Nucleus accumbens (tissue), 56 donors: ENCODE data around the gene MECP2.

Source experiments
- DNase-seq, 56 donors: peaks; one replicate each; lab custom pipeline; 2025; lab: John Stamatoyannopoulos, UW

MECP2 gene

DNA sequence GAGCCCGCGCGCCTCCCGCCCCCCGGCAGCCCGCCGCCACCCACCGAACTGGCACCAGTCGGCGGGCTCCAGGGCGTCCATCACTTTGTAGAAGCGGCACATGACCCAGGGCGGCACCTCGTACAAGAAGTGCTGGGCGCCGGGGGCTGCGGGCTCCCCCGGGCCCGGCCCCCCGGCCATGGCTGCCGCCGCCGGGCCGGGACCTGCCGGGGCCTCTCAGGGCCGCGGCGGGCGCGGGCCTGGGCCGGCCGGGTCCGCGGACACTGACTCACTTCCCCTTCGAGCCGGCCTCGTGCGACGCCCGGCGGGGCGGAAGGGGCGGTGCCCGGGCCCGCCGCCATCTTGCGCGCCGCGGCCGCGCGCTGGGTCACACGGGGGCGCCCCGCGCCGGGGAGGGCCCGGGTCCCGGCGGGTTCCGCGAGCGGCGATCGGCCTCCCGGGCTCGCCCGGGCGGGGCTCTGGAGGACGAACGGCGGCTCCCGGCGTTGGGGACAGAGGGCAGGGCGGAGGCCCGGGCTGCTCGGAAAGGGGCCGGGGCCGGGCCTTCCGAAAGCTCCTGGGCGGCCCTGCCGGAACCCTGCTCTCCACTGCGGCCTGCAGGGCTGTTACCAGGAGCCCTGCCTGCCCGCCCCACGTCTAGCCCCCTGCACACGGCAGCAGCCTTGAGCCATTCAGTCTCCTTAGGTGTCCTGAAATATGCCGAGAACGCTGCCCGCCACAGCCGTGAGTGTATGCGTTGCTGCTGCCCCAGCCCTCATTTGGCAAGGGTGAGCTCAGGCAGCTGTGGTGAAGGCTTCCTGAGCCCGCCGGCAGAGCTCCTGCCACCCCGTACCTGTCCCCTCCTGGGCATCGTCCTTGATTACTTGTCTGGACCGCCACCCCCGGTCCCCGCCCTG, 77.6 kb downstream of the MECP2 start, which contains the start of gene IRAK1:
Gene IRAK1, minus strand, starts transcription at position 270 of the 896 bp plus-strand sequence. Its CDS starts 90 bp downstream, at position 180.
- DNase-seq: peak in 26 of 56 donors; percentile 2 to 69 (median 32)

DNA sequence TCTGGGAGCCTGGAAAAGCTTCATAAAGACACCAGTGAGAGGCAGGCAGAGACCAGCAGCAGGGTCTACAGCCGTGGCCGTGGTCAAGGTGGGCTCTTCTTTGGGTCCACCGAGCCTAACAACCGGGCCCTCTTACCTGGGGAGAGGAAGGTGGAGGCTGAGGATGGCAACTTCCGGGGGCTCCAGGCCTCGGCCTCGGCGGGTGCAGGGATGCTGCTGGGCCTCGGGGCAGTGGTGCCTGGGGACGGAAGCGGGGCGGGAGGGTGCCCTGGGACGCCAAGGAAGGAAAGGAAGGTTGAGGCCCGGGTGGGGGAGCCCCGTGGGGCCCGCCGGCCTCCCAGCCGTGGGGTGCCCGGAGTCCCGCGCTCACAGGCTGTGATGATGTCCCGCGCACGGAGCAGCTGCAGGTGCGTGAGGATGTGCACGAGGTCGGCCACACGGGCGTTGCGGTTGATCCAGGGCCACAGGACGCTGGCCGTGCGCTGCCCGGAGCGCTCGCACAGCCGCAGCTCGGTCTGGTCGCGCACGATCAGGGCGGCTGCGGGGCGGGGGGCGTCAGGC, 78.4 kb downstream of the MECP2 start:
- peak in 1 of 56 donors; percentile 19 for DNase-seq

DNA sequence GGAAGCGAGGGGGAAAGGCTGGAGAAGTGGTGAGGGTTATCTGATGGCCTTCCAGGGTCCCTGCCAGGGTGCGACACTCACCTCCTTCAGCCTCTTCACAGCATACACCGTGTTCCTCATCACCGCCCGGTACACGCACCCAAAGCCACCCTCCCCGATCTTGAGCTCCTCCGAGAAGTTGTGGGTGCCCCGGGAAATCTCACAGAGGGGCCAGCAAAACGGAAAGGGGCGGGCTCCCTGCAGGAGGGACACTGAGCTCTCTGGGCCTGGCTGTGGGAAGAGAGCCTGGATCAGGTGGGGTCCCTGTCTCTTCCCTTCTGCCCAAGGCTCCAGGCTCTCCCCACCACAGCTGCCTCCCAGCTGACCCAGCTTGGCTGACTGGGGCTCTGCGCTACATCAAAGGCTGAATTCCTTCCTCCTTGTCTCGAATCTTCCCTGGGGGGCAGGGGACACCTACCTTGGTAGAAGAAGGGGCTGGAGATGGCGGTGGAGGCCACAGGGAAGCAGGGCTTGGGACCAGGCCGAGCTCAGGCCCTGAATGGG, 78.9 kb downstream of the MECP2 start:
- no peak for DNase-seq

DNA sequence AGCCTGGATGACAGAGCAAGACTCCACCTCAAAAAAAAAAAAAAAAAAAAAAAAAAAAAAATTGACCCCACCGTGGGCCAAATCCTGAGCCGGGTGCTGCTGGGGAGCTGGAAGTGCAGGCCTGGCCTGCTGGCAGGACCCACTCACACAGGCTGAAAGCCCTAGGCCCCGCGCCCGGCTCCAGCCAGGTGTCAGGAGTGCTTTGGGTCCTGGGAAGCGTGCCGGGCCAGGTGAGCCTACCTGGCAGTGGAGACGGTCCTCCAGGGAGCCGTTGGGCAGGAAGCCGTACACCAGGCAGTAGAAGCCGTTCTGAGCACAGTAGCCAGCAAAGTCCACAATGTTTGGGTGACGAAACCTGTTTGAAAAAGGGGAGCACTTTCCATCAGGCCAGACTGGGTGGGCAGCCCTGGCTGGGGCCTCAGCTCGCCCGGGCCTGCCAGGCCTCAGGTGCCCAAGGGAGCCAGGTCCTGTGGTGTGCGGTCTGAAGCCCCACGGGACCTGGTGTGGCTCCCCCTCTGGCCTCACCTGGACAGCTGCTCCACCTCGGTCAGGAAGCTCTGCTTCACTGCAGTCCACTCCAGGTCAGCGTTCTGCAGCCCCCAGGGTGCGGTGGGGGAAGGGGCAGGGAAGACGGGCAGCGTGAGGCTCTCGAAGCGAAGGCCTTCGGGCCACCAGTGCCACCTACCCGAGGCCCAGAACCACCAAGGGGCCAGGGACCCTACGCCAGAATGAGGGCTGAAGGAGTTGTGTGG, 79.6 kb downstream of the MECP2 start:
- DNase-seq: no peak

DNA sequence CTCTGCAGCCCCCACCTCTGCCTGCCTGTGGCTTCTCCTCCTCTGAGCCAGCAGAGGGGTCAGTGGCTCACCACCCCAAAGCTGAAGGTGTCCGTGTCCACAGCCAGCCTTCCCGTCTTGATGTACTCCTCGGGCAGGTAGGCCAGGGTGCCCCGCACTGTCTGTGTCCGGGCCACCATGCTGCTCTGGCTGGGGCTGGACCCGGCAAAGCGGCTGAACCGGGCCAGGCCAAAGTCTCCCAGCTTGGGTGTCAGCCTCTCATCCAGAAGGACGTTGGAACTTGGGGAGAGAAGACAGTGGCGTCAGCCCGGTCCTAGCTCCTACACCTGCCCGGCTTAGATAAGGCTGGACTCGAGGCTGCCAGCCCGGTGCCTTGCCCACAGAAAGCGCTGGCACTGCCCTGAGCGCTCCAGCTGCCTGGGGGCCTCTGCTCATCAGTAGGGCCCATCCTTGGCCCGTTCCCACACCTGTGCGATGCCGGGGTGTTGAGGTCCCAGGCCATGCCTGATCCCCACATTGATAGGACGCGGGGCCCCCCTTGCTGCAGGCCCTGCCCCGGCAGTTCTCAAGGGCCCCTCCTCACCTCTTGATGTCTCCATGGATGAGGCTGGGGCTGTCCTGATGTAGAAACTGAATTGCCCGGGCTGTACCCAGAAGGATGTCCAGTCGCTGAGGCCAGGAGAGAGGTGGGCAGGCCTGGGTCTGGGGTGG, 81.0 kb downstream of the MECP2 start:
- no peak for DNase-seq

DNA sequence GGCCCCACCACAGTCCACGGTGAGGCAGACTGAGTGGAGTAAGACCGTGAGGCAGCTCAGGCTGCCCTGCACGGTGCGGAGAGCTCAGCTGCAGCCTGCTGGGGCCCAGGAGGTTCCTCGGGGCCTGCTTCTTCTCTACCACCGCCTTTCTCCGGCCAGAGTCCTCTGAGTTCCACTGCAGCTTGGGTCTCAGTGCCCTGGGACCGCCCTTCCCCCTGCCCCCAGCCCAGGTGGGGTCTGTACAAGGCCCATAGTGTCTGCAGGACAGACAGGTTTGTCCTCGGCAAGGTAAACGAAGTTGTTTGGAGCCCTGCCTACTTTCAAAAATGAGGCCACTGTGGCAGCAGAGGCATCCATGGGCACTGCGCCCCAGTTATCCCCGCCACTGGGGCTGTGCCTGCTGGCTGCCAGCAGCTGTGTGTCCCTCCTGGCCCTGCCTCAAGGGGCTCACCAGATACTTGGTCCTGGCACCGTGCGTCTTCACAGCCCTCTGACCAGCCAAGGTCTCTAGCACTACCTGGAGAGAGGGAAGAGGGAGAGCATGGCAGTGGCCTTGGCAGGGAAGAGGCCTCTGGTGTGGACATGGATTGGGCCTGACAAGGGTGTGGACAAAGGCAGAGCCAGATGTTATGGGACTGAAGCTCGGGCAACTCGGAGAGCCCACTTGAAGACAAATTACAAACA, 81.8 kb downstream of the MECP2 start:
- DNase-seq: no peak

DNA sequence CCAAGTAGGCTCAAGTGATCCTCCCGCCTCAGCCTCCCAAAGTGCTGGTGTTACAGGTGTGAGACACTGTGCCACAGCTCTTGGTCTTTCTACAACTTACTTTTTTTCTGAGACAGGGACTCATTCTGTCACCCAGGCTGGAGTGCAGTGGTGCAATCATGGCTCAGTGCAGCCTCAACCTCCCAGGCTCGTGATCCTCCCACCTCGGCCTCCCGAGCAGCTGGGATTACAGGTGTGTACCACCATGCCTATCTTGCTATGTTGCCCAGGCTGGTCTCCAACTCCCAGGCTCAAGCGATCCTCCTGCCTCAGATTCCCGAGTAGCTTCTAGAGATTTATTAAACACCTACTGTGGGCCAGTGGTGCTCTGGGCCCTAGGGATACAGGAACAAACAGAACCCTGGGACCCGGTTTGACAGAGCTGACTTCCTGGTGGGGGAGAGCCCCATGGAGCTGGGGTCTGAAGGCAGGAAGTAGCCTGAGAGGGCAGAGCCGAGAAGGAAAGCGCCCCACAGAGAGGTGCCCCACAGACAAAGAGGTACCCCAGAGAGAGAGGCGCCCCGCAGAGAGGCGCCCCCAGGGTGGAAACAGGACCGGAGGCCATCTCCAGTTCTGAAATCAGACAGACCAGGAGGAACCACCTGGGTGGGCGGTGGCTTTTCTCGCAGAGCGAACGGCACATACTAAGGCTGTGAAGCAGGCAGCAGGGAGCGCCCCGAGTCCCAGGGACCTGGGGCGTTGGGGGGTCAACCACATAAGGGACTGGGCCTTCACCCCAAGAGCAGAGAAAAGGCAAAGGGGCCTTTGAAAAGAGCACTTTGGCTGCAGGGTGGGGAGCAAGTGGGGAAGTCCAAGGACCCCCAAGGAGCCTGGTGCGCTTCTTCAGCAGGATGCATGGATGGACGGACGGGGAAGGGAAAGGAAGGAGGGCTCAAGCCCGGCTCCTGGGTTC, 82.8 kb downstream of the MECP2 start:
- DNase-seq: no peak

DNA sequence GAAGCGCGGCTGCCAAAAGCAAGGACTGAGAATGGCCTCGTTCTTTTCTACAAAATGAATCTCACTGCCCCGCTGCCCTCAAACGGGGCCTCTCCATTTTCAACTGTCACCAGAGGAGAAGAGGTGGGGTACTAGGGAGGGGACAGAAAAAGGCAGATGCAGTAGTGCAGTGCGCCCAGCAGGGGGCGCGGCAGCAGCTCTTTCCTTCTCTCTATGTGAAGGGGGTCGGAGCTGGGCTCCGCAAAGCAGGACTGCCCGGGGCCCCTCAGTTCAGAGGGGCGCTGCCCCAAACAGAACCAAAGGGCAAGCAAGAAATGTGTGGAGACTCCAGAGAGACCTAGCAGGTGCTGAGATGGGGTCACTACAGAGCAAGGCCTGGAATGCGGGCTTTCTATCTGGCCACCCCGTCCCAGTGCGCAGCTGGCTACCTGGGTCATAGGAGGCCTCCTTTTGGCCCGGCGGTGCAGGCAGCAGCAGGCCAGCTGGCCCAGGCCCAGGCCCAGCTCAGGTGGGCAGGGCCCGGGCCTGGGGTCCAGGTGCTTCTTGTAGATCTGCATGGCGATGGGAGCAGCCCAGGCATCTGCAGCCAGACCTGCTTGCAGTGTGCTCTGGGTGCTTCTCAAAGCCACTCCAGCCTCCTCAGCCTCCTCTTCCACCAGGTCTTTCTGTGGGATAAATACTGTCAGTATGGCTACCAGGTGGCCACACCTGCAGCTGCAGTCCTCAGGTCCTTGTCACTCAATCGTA, 83.7 kb downstream of the MECP2 start:
- DNase-seq: peak in 24 of 56 donors; percentile 1 to 49 (median 11)

DNA sequence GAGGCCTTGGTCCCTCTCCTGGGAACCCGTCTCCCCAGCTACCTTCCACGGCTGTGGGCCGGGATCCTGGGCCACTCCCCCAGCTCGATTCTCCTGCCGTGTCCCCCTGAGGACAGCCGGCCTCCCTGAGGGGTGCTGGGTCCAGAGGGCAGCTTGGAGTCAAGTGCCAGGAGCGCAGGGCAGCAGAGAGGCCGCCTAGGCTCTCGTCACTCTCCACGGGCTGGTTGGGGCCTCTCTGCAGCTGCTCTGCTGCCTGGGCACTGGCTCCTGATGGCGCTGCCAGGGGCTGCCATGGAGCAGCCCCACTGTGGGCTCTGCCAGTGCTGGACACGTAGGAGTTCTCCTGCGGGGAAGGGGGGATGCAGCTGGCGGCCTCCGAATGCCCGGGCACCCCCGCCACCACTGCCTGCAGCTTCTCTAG, 84.5 kb downstream of the MECP2 start:
- peak in 15 of 56 donors; percentile 2 to 46 (median 19) for DNase-seq

DNA sequence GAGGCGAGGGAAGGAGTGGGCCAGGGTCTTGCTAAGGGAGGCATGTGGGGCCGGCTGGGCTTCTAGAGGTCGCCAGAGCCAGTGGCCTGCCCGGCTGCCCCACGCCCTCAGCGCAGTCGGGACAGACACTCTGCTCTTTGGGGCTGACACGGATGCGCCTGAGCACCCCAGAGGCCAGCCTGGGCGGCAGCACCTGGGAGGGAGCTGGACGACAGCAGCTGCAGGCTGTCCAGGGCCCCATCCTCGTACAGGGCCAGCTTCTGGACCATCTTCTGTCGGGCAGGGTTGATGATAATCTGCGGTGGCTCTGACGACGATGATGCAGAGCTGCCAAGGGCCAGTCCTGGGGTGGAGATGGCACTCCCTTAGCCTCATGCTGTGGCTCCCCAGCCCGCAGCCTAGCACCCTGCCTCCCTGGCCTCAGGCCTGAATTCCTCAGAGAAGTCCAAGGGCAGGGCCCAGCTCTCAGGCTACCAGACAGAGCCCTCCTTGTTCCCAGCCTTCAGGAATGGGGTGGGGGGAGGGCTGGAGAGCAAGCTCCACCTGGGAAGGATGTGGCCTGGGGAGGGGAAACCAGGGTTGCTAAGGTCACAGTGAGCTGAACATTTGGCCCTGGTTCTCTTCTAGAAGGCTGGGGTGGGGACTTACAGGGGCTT, 85.1 kb downstream of the MECP2 start:
- DNase-seq: peak in 26 of 56 donors; percentile 1 to 49 (median 25)

DNA sequence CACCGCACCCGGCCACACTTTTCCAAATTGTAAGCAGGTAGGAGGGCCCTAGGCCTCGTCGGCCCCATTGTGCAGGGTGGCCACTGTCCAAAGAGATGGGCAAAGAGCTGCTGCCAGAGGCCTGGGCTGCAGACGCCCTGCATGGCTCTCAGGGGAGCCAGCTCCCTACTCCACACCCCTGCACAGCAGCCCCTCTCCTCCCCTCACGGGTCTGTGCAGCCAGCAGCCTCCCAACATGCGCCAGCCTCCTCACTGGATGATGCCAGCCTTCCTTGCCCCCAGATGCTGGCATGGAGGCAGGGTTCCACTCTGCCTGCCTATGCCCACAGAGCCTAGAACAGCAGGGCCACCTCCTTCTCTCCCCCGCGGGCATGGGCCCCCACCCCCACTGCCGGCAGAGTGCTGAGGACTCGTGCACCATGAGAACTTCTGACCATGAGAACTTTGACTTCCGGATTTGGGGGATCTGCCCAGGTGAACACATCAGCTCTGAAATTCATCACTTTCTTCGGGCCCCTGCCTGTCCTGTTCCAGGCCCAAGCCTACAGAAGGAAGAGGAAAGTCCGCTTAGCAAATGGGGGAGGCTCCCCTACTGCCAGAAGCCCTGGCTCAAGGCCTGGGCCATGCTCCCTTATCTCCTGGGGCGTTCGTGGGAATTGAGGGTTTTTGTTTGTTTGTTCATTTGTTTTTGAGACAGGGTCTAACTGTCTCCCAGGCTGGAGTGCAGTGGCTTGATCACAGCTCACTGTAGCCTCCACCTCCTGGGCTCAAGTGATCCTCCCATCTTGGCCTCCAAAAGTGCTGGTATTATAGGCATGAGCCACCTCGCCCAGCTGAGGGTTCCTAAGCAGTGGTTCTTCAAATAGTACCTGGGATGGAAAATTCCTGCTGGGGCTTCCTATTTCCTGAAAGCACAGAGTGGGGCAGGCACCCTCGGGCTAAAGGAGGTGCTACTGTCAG, 85.9 kb downstream of the MECP2 start:
- DNase-seq: no peak

DNA sequence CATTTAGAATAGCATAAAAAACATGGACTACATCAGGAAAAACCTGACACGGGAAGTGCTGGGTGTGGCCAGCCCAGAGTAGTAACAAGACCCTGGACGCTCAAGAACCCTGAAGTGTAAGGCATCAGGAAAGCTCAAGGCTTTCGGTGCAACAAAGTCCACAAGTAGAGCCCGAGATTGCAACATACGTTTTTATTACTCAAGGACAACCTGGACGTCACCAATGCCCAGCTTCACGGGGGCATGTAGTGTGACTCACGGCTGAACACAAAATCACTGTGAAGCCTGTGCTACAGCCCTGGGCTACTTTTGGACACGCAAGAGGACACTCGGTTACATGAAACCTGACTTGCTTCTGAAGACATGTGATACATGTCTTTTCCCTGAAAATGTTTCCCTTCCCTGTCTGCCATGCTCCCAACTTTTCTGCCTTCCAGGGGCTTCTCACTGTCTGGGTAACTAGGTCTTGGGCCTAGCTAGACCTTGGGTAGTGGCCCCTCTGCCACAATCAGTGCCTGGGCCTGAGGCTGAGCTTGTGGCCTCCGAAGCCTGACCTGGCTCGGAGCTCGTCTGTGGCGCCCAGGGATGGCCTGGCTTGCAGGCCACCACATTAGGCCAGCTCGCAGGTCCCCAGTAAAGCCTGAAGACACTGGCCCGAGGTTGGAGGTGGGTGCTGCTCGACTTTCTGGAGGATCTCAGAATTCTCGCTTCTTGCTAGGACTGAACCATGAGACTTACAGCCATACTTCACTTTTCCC, 87.0 kb downstream of the MECP2 start:
- DNase-seq: no peak

DNA sequence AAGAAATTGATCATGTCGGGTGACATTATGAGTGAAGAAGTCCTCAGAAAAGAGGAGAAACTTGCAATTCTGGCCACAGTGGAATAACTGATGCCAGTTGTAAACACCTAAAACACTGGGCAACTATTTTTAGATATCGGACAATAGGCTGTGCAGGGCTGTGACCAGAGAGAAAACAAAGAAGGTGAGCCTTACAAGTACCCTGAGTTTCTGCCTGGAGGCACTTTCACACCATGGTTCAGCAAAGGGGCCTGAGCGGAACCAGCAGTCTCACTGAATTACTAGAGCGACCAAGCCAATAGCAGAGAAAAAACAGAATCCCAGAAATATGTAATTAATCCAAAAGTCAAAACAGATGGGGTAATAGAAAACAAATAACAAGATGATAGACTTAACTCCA, 89.0 kb downstream of the MECP2 start:
- no peak for DNase-seq

DNA sequence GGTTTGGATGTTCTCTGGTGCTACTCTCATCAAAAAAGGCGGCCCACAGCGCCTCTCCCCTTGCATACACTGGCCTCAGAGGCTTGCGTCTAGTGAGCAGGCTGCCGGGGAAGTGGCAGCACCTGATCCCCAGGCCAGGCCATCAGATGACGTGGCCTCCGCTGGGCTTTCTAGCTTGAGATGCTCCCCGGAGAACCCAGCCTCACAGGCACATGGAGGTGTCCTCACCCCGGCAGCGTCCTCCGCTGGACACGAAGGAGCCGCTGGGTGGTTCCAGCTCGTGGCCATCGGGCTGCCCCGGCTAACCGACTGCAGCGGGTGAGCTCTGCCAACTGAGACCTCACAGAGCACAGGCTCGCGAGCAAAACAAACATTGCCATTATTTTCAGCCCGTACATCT, 90.6 kb downstream of the MECP2 start:
- DNase-seq: no peak

DNA sequence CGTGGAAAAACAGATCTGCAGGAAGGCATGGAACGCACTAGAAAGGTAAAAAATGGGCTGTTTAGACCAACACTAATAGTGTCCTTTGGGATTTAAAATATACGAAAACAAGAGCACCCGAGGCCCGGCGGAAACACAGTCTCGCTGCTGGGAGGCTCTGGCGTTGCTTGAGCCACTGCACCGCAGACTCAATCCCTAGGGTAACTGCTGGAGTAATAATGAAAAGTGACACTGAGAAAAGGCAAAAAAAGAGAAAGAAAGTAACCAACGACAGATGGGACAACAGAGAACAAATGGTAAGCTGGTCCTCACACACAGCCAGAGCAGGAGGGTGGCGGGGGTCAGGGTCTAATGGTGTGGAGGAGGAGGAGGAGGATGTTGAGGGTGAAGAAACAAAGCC, 93.2 kb downstream of the MECP2 start:
- DNase-seq: no peak
